Omental fat pad (tissue), 4 donors: ENCODE results near the gene LIM2. TPM values are rescaled to one million over a fixed set of nuclear protein-coding genes. Genes with fewer than 3 reads are reported as not detected.
A peak's percentile ranks its signal among the peaks of the same experiment; 100 is the strongest.

Experiments
- ATAC-seq: fragments of 150-250 bp; one replicate; pipeline ENCODE4 v1.9.1; 2016; ENCODE audit warnings: mild to moderate bottlenecking, moderate library complexity; ENCODE audit not compliant: low FRiP score
- DNase-seq: peaks from one replicate; pipeline ENCODE4 v3.0.0-alpha.2; 2019; ENCODE audit warnings: low spot score
- CTCF ChIP-seq, 3 donors: fragments of 450-650 bp; IDR thresholded peaks; one replicate each; pipeline ENCODE4 v1.5.1; 2016 to 2017; ENCODE audit warnings: antibody characterized with exemption in 3 of 3, mild to moderate bottlenecking in 3 of 3, moderate library complexity in 2 of 3
- total RNA-seq, 4 donors: library from RNA; depleted of rRNA; stranded (reverse); fragments of >200 nt; gene quantifications; one replicate each; pipeline ENCODE4 v1.1.0, GENCODE V29; 2016

Gene LIM2
- total RNA-seq, 4 donors from 2014 or later, result not detected

GRCh38 chr19:51394050-51394836 is 6.5 kb upstream of the LIM2 start:
- DNase-seq (peak; percentile 78), ATAC-seq (peak; percentile 95)
- no peak for TF ChIP-seq CTCF (IDR thresholded peaks at IDR 0.05)

- no peak for TF ChIP-seq CTCF (IDR thresholded peaks at IDR 0.05)
- ATAC-seq (no peak), DNase-seq (no peak)
Measured at GRCh38 chr19:51392701-51393100, 4.9 kb upstream of the LIM2 start.

- DNase-seq, result no peak
- TF ChIP-seq CTCF (IDR thresholded peaks at IDR 0.05), result no peak
- ATAC-seq, result no peak
Measured at GRCh38 chr19:51391073-51391611, 3.4 kb upstream of the LIM2 start.

GRCh38 chr19:51389143-51389542 is 1.4 kb upstream of the LIM2 start:
- ATAC-seq (no peak), DNase-seq (no peak)
- TF ChIP-seq CTCF (IDR thresholded peaks at IDR 0.05), result no peak

- TF ChIP-seq CTCF (IDR thresholded peaks at IDR 0.05), result no peak
- no peak for ATAC-seq
Measured at GRCh38 chr19:51386882-51387520, 773 bp downstream of the LIM2 start.

GRCh38 chr19:51382004-51382403 is 5.8 kb downstream of the LIM2 start:
- no peak for TF ChIP-seq CTCF (IDR thresholded peaks at IDR 0.05)
- DNase-seq, result no peak
- ATAC-seq, result no peak

More at GRCh38 chr19:51386882-51387520, 773 bp downstream of the LIM2 start:
- DNase-seq, result no peak
